ENCODE data around the gene OTULIN. TPM values are rescaled to one million over a fixed set of nuclear protein-coding genes. Genes with fewer than 3 reads are reported as not detected.

Gene OTULIN
- total and polyA plus RNA-seq, 4 donors: 8.6 to 44.4 (median 12.1) TPM

DNA sequence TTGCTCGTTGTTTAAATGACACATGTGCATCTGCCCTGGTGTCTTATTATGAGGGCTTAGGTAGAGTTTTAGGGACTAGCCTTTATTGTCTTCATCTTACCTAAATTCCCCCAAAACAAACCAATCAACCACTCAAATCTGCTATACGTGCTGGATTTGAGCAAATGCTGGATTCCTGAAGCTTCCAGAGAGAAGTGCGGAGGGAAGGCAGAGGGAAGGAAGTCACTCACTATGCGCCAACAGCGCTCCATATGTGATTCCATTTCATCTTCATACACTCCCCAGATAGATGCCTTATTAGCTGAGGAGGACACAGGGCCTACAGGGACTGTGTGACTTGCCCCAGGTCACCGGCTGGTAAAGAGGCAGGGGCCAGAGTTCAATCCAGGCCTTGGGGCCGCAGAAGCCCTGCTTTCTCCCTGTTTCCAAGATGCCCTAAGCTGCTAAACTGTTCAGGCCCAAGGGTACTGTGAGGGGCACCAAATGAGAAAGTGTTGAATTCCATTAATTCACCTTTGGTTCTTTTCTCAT lies 63.5 kb downstream of the OTULIN start:
- Histone ChIP-seq H3K27ac (ENCODE audit: low read depth in 1 of 2, low read length in 2 of 2) (peak overlapping the region; percentile 73 to 75), H3K36me3 (ENCODE audit: control insufficient read depth in 4 of 4, insufficient read depth in 3 of 4, low read depth in 1 of 4, low read length in 3 of 4) (peaks cover 0 to 7% (median 0%) of the 10 kb centered on the region in 4 donors), H3K9ac (ENCODE audit: low read depth in 1 of 2, low read length in 2 of 2) (no peak overlapping the region), H3K4me1 (ENCODE audit: control insufficient read depth in 4 of 4, insufficient read depth in 4 of 4, low read length in 3 of 4) (peaks cover 8 to 21% (median 15%) of the 10 kb centered on the region in 4 donors), H3K27me3 (ENCODE audit: control insufficient read depth in 4 of 4, insufficient read depth in 4 of 4, low read length in 3 of 4) (no peaks in the 10 kb centered on the region), H3K4me3 (ENCODE audit: low read depth in 1 of 3, low read length in 3 of 3) (no peak overlapping the region), H3K9me3 (ENCODE audit: control insufficient read depth in 4 of 4, low read length in 3 of 4) (no peaks in the 10 kb centered on the region)
- 75% methylated on average over 7 of the region's 7 CpGs for WGBS
- DNase-seq (ENCODE audit: low spot score): no peak
- TF ChIP-seq, protein P1, sequence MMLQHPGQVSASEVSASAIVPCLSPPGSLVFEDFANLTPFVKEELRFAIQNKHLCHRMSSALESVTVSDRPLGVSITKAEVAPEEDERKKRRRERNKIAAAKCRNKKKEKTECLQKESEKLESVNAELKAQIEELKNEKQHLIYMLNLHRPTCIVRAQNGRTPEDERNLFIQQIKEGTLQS (IDR thresholded peaks at IDR 0.05): no peak
- TF ChIP-seq SP1 (IDR thresholded peaks at IDR 0.05): no peak
- no peak for TF ChIP-seq YY1 (IDR thresholded peaks at IDR 0.05)
- no peak for TF ChIP-seq HNF4A (conservative IDR thresholded peaks at IDR 0.05)
- TF ChIP-seq, protein P2, sequence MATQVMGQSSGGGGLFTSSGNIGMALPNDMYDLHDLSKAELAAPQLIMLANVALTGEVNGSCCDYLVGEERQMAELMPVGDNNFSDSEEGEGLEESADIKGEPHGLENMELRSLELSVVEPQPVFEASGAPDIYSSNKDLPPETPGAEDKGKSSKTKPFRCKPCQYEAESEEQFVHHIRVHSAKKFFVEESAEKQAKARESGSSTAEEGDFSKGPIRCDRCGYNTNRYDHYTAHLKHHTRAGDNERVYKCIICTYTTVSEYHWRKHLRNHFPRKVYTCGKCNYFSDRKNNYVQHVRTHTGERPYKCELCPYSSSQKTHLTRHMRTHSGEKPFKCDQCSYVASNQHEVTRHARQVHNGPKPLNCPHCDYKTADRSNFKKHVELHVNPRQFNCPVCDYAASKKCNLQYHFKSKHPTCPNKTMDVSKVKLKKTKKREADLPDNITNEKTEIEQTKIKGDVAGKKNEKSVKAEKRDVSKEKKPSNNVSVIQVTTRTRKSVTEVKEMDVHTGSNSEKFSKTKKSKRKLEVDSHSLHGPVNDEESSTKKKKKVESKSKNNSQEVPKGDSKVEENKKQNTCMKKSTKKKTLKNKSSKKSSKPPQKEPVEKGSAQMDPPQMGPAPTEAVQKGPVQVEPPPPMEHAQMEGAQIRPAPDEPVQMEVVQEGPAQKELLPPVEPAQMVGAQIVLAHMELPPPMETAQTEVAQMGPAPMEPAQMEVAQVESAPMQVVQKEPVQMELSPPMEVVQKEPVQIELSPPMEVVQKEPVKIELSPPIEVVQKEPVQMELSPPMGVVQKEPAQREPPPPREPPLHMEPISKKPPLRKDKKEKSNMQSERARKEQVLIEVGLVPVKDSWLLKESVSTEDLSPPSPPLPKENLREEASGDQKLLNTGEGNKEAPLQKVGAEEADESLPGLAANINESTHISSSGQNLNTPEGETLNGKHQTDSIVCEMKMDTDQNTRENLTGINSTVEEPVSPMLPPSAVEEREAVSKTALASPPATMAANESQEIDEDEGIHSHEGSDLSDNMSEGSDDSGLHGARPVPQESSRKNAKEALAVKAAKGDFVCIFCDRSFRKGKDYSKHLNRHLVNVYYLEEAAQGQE (IDR thresholded peaks at IDR 0.05): no peak
- no peak for TF ChIP-seq TAF1 (conservative IDR thresholded peaks at IDR 0.05)
- TF ChIP-seq, protein P3, sequence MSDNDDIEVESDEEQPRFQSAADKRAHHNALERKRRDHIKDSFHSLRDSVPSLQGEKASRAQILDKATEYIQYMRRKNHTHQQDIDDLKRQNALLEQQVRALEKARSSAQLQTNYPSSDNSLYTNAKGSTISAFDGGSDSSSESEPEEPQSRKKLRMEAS (IDR thresholded peaks at IDR 0.05): no peak
- TF ChIP-seq HNF4G (IDR thresholded peaks at IDR 0.05): no peak
- no peak for TF ChIP-seq FOXA2 (IDR thresholded peaks at IDR 0.05)
- TF ChIP-seq, protein P4, sequence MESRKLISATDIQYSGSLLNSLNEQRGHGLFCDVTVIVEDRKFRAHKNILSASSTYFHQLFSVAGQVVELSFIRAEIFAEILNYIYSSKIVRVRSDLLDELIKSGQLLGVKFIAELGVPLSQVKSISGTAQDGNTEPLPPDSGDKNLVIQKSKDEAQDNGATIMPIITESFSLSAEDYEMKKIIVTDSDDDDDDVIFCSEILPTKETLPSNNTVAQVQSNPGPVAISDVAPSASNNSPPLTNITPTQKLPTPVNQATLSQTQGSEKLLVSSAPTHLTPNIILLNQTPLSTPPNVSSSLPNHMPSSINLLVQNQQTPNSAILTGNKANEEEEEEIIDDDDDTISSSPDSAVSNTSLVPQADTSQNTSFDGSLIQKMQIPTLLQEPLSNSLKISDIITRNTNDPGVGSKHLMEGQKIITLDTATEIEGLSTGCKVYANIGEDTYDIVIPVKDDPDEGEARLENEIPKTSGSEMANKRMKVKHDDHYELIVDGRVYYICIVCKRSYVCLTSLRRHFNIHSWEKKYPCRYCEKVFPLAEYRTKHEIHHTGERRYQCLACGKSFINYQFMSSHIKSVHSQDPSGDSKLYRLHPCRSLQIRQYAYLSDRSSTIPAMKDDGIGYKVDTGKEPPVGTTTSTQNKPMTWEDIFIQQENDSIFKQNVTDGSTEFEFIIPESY (IDR thresholded peaks at IDR 0.05): no peak
- no peak for TF ChIP-seq RXRA (IDR thresholded peaks at IDR 0.05)
- TF ChIP-seq GABPA (IDR thresholded peaks at IDR 0.05 in 1 of 2, conservative IDR thresholded peaks at IDR 0.05 in 1 of 2): no peak

DNA sequence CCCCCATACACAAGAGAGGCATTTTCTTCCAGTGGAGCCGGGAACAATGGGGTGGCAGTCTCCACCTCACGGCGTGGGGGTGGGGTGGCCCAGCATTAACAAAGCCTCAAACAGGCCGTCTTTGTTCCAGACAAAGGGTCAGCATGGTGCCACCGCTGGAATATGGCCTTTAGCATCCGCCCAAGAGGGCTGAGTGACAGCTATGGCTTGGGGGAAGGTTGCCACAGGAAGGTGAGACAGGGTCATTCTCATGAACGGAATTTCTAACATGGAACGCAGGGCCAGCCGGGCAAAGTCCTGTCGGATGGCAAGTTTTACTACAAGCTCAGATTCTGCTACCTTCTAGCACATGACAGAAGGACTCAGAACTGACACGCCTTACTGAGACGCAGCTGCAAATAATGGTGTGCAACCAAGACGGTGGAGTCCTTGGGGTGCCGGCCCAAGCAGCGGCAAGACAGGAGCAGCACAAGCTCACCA lies 64.0 kb downstream of the OTULIN start:
- Histone ChIP-seq H3K4me1 (ENCODE audit: control insufficient read depth in 4 of 4, insufficient read depth in 4 of 4, low read length in 3 of 4) (peaks cover 8 to 21% (median 15%) of the 10 kb centered on the region in 4 donors), H3K4me3 (ENCODE audit: low read depth in 1 of 3, low read length in 3 of 3) (no peak overlapping the region), H3K9me3 (ENCODE audit: control insufficient read depth in 4 of 4, low read length in 3 of 4) (no peaks in the 10 kb centered on the region), H3K36me3 (ENCODE audit: control insufficient read depth in 4 of 4, insufficient read depth in 3 of 4, low read depth in 1 of 4, low read length in 3 of 4) (peaks cover 0 to 12% (median 0%) of the 10 kb centered on the region in 4 donors), H3K27ac (ENCODE audit: low read depth in 1 of 2, low read length in 2 of 2) (peak overlapping the region; percentile 73 to 75), H3K9ac (ENCODE audit: low read depth in 1 of 2, low read length in 2 of 2) (no peak overlapping the region), H3K27me3 (ENCODE audit: control insufficient read depth in 4 of 4, insufficient read depth in 4 of 4, low read length in 3 of 4) (no peaks in the 10 kb centered on the region)
- WGBS: 38% methylated on average over 15 of the region's 15 CpGs
- peak; percentile 47 for DNase-seq (ENCODE audit: low spot score)
- TF ChIP-seq HNF4G (IDR thresholded peaks at IDR 0.05) (peak; percentile 97), TAF1 (conservative IDR thresholded peaks at IDR 0.05) (no peak), FOXA1 (IDR thresholded peaks at IDR 0.05) (no peak), GABPA (IDR thresholded peaks at IDR 0.05 in 1 of 2, conservative IDR thresholded peaks at IDR 0.05 in 1 of 2) (no peak), YY1 (IDR thresholded peaks at IDR 0.05) (peak; percentile 79), EGR1 (IDR thresholded peaks at IDR 0.05; ENCODE audit: low read depth in 2 of 2) (no peak), JUND (IDR thresholded peaks at IDR 0.05) (peak; percentile 32 to 88), NR2F2 (IDR thresholded peaks at IDR 0.05) (peak; percentile 74), SP1 (IDR thresholded peaks at IDR 0.05) (peak; percentile 98), FOXA2 (IDR thresholded peaks at IDR 0.05) (peak; percentile 17)
- TF ChIP-seq, protein P5, sequence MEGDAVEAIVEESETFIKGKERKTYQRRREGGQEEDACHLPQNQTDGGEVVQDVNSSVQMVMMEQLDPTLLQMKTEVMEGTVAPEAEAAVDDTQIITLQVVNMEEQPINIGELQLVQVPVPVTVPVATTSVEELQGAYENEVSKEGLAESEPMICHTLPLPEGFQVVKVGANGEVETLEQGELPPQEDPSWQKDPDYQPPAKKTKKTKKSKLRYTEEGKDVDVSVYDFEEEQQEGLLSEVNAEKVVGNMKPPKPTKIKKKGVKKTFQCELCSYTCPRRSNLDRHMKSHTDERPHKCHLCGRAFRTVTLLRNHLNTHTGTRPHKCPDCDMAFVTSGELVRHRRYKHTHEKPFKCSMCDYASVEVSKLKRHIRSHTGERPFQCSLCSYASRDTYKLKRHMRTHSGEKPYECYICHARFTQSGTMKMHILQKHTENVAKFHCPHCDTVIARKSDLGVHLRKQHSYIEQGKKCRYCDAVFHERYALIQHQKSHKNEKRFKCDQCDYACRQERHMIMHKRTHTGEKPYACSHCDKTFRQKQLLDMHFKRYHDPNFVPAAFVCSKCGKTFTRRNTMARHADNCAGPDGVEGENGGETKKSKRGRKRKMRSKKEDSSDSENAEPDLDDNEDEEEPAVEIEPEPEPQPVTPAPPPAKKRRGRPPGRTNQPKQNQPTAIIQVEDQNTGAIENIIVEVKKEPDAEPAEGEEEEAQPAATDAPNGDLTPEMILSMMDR (IDR thresholded peaks at IDR 0.05; ENCODE audit: low read depth, low read length, missing input control): no peak
- TF ChIP-seq, protein P4 (IDR thresholded peaks at IDR 0.05): peak; percentile 66
- TF ChIP-seq, protein P2 (IDR thresholded peaks at IDR 0.05): peak; percentile 43

Data from liver (tissue), 9 donors.